Motor neuron (in vitro differentiated cells): ENCODE data around the gene MOSPD3. TPM values are rescaled to one million over a fixed set of nuclear protein-coding genes. Genes with fewer than 3 reads are reported as not detected.
"Not testable (repeated sequence)": the region's sequence is repeated elsewhere in the genome, so short reads cannot be mapped to it uniquely, and the experiment has no call there.

Experiments used
- ATAC-seq, 8 experiments: fragments of 200-7000 bp; cut with Tn5 transposase; replicated peaks in 6 of 8; 2 replicates each; pipeline ENCODE4 v1.8.0; 2021; ENCODE audit warnings: mild to moderate bottlenecking in 8 of 8, moderate library complexity in 8 of 8
- H3K27ac ChIP-seq, 2 donors: fragments of 250-450 bp; sonication (Bioruptor Pico); 2 replicates each; pipeline ENCODE4 v1.9.0; 2021; ENCODE audit warnings: antibody characterized with exemption in 2 of 2, mild to moderate bottlenecking in 2 of 2, moderate library complexity in 1 of 2
- H3K4me1 ChIP-seq, 2 donors: fragments of 250-450 bp; sonication (Bioruptor Pico); replicated peaks in 1 of 2; 2 replicates each; pipeline ENCODE4 v1.6.1; 2021; ENCODE audit warnings: antibody characterized with exemption in 2 of 2, mild to moderate bottlenecking in 2 of 2, moderate library complexity in 1 of 2
- H3K4me3 ChIP-seq, 5 donors: fragments of 250-450 bp; sonication (Bioruptor Pico); 2 replicates each; pipeline ENCODE4 v1.9.0; 2021; ENCODE audit warnings: antibody characterized with exemption in 5 of 5, mild to moderate bottlenecking in 5 of 5, moderate library complexity in 4 of 5
- WGBS, 10 experiments: fragments of 450-650 bp; shearing (Covaris generic); methylation state at CpG; one replicate each; pipeline ENCODE4 v1.0.0; 2022; 5-methylcytosine and 5-hydroxymethylcytosine counted together
- in situ Hi-C, 9 experiments: fragments of 400-800 bp; cut with MboI; loops; one replicate each; pipeline ENCODE4 v1.15.0; 2021; ENCODE audit warnings: low sequenced_read_pairs in 9 of 9, low pct_unique_long_range_greater_than_20kb in 2 of 9; ENCODE audit not compliant: unreplicated experiment in 9 of 9
- total RNA-seq, 8 experiments: library from RNA; unstranded; fragments of 300-600 nt; gene quantifications; 2 replicates each; pipeline versions ENCODE4 v1.2.3 to v1.2.4, GENCODE V29; 2022

The MOSPD3 gene
- total RNA-seq: 10 to 100 TPM in 7 of 8 experiments, 1 to 10 TPM in 1; 9.5 to 20.5 (median 15.2) TPM

GRCh38 chr7:100611983-100612729, at the start of gene MOSPD3:
TSS of gene MOSPD3 (plus strand) at chr7:100612540. CDS start at chr7:100612792, 252 bp downstream.
- Histone ChIP-seq H3K4me3 (peak within 1 kb of the TSS; percentile 65 to 95 (median 73)), H3K27ac (peak within 1 kb of the TSS; percentile 93 to 96), H3K4me1 (peaks cover 3% of the 10 kb centered on the region in 2 donors)
- in situ Hi-C loops: no loop called here
- WGBS, 10 experiments: 0 to 2% (median 1%) methylated on average over 7 to 15 of the region's 61 CpGs; no CpG with 5 or more reads in 4 of the 10 experiments
- ATAC-seq: peak; percentile 90 to 95 (median 94)

- no peak for ATAC-seq
- 80 to 100% (median 93%) methylated on average over 1 to 6 of the region's 8 CpGs; no CpG with 5 or more reads in 5 of the 10 experiments for WGBS, 10 experiments
- Histone ChIP-seq H3K27ac (no peak overlapping the region), H3K4me3 (no peak overlapping the region), H3K4me1 (peaks cover 23 to 24% of the 10 kb centered on the region in 2 donors)
- in situ Hi-C loops: loop anchor here in 4 of 9 experiments (25.0 kb wide), 1 partner anchor 101 kb away; the partner anchor contains the start of gene SPACDR (in 4 of the 4)
Measured at GRCh38 chr7:100563100-100563564, 49.2 kb upstream of the MOSPD3 start.

GRCh38 chr7:100563809-100564400, 48.4 kb upstream of the MOSPD3 start:
- no peak overlapping the region for H3K4me3 ChIP-seq
- WGBS, 10 experiments: 0 to 35% (median 22%) methylated on average over 2 to 7 of the region's 12 CpGs; no CpG with 5 or more reads in 4 of the 10 experiments
- H3K4me1 ChIP-seq: peaks cover 30 to 32% of the 10 kb centered on the region in 2 donors
- no peak overlapping the region for H3K27ac ChIP-seq
- peak in 6 of 8 experiments; percentile 20 to 72 (median 44) for ATAC-seq
- in situ Hi-C loops: loop anchor here in 4 of 9 experiments (25.0 kb wide), 1 partner anchor 102 kb away; the partner anchor contains the start of gene SPACDR (in 4 of the 4)

GRCh38 chr7:100564405-100564804, 47.9 kb upstream of the MOSPD3 start:
- not testable (repeated sequence) for H3K27ac ChIP-seq
- in situ Hi-C loops: loop anchor here in 4 of 9 experiments (25.0 kb wide), 1 partner anchor 102 kb away; the partner anchor contains the start of gene SPACDR (in 4 of the 4)

GRCh38 chr7:100565133-100565571, 47.2 kb upstream of the MOSPD3 start:
- Histone ChIP-seq H3K4me3 (no peak overlapping the region), H3K27ac (no peak overlapping the region), H3K4me1 (peaks cover 39 to 41% of the 10 kb centered on the region in 2 donors)
- no peak for ATAC-seq
- in situ Hi-C loops: loop anchor here in 4 of 9 experiments (25.0 kb wide), 1 partner anchor 103 kb away; the partner anchor contains the start of gene SPACDR (in 4 of the 4)
- WGBS, 10 experiments: 80 to 100% (median 92%) methylated on average over 1 to 8 of the region's 11 CpGs; no CpG with 5 or more reads in 6 of the 10 experiments

More at GRCh38 chr7:100564405-100564804, 47.9 kb upstream of the MOSPD3 start:
- 0 to 100% (median 89%) methylated on average over 1 to 4 of the region's 6 CpGs; no CpG with 5 or more reads in 2 of the 10 experiments for WGBS, 10 experiments
- H3K4me1 ChIP-seq: peaks cover 35 to 37% of the 10 kb centered on the region in 2 donors
- not testable (repeated sequence) for H3K4me3 ChIP-seq, ATAC-seq

GRCh38 chr7:100566018-100566531, 46.3 kb upstream of the MOSPD3 start:
- in situ Hi-C loops: loop anchor here in 4 of 9 experiments (25.0 kb wide), 1 partner anchor 104 kb away; the partner anchor contains the start of gene SPACDR (in 4 of the 4)
- Histone ChIP-seq H3K27ac (no peak overlapping the region), H3K4me3 (no peak overlapping the region), H3K4me1 (peaks cover 45 to 46% of the 10 kb centered on the region in 2 donors)
- WGBS, 10 experiments: 40 to 100% (median 80%) methylated on average over 1 to 2 of the region's 6 CpGs; no CpG with 5 or more reads in 7 of the 10 experiments
- no peak for ATAC-seq

- ATAC-seq: peak in 2 of 8 experiments; percentile 1 to 3
- in situ Hi-C loops: loop anchor here in 4 of 9 experiments (25.0 kb wide), 1 partner anchor 105 kb away; the partner anchor contains the start of gene SPACDR (in 4 of the 4)
- Histone ChIP-seq H3K4me3 (no peak overlapping the region), H3K27ac (peak overlapping the region; percentile 30 to 68), H3K4me1 (peaks cover 56 to 58% of the 10 kb centered on the region in 2 donors)
- 60 to 100% (median 69%) methylated on average over 1 to 6 of the region's 12 CpGs; no CpG with 5 or more reads in 5 of the 10 experiments for whole genome bisulfite sequencing, 10 experiments
Measured at GRCh38 chr7:100567031-100567730, 45.2 kb upstream of the MOSPD3 start.

GRCh38 chr7:100567751-100568175, 44.6 kb upstream of the MOSPD3 start:
- no CpG with 5 or more reads among the region's 3 CpGs for WGBS, 10 experiments
- H3K4me1 ChIP-seq: peaks cover 62% of the 10 kb centered on the region in 2 donors
- H3K4me3 ChIP-seq: no peak overlapping the region
- in situ Hi-C loops: loop anchor here in 4 of 9 experiments (25.0 kb wide), 1 partner anchor 105 kb away; the partner anchor contains the start of gene SPACDR (in 4 of the 4)
- peak overlapping the region; percentile 30 to 68 for H3K27ac ChIP-seq
- ATAC-seq: peak in 5 of 8 experiments; percentile 5 to 50 (median 13)

- Histone ChIP-seq H3K4me1 (peaks cover 62 to 64% of the 10 kb centered on the region in 2 donors), H3K27ac (peak overlapping the region; percentile 30 to 68), H3K4me3 (no peak overlapping the region)
- peak in 1 of 8 experiments; percentile 4 for ATAC-seq
- in situ Hi-C loops: loop anchor here in 4 of 9 experiments (25.0 kb wide), 1 partner anchor 106 kb away; the partner anchor contains the start of gene SPACDR (in 4 of the 4)
- 20 to 93% (median 80%) methylated on average over 1 to 3 of the region's 11 CpGs; no CpG with 5 or more reads in 7 of the 10 experiments for WGBS, 10 experiments
Measured at GRCh38 chr7:100568176-100568895, 44.0 kb upstream of the MOSPD3 start.

- in situ Hi-C loops: loop anchor here in 4 of 9 experiments (25.0 kb wide), 1 partner anchor 107 kb away; the partner anchor contains the start of gene SPACDR (in 4 of the 4)
- peak; percentile 5 to 65 (median 51) for ATAC-seq
- H3K27ac ChIP-seq: peak overlapping the region in 1 of 2 donors; percentile 26
- H3K4me1 ChIP-seq: peaks cover 62 to 64% of the 10 kb centered on the region in 2 donors
- 11 to 100% (median 80%) methylated on average over 1 to 13 of the region's 36 CpGs; no CpG with 5 or more reads in 3 of the 10 experiments for WGBS, 10 experiments
- H3K4me3 ChIP-seq: peak overlapping the region in 4 of 5 donors; percentile 12 to 23 (median 18)
Measured at GRCh38 chr7:100568896-100569844, 43.2 kb upstream of the MOSPD3 start.
